Kidney capillary endothelial cell (primary cell): Measurements from ENCODE around the gene FREM2.

Experiments
- DNase-seq: peaks from one replicate; pipeline ENCODE4 v3.0.0-alpha.2; 2018; ENCODE audit warnings: low spot score

The FREM2 gene

GRCh38 chr13:38763446-38764381, 76.8 kb downstream of the FREM2 start:
- DNase-seq: peak; percentile 2

GRCh38 chr13:38766799-38767198, 79.9 kb downstream of the FREM2 start:
- no peak for DNase-seq

- DNase-seq: no peak
These were observed 80.8 kb downstream of the FREM2 start for GRCh38 chr13:38767506-38768265.

- DNase-seq: no peak
These were observed 82.6 kb downstream of the FREM2 start for GRCh38 chr13:38769526-38769925.

GRCh38 chr13:38775085-38775484, 88.2 kb downstream of the FREM2 start:
- no peak for DNase-seq

GRCh38 chr13:38777347-38778119, 90.7 kb downstream of the FREM2 start:
- no peak for DNase-seq

- no peak for DNase-seq
These were observed 94.7 kb downstream of the FREM2 start for GRCh38 chr13:38781539-38781938.

- no peak for DNase-seq
These were observed 97.4 kb downstream of the FREM2 start for GRCh38 chr13:38784036-38784880.

- DNase-seq: no peak
These were observed 98.2 kb downstream of the FREM2 start for GRCh38 chr13:38785042-38785441.

- no peak for DNase-seq
These were observed 98.6 kb downstream of the FREM2 start for GRCh38 chr13:38785490-38785889.

- DNase-seq: no peak
These were observed 100.7 kb downstream of the FREM2 start for GRCh38 chr13:38787550-38787949.

GRCh38 chr13:38796890-38797289, 110.0 kb downstream of the FREM2 start:
- no peak for DNase-seq

GRCh38 chr13:38803531-38803930, 116.7 kb downstream of the FREM2 start:
- DNase-seq: no peak

GRCh38 chr13:38804061-38804460, 117.2 kb downstream of the FREM2 start:
- DNase-seq: no peak

- DNase-seq: no peak
These were observed 117.7 kb downstream of the FREM2 start for GRCh38 chr13:38804536-38804935.

GRCh38 chr13:38814331-38814730, 127.5 kb downstream of the FREM2 start:
- DNase-seq: no peak

GRCh38 chr13:38819053-38819452, 132.2 kb downstream of the FREM2 start:
- DNase-seq: no peak

GRCh38 chr13:38819596-38819995, 132.7 kb downstream of the FREM2 start:
- no peak for DNase-seq

- no peak for DNase-seq
These were observed 135.1 kb downstream of the FREM2 start for GRCh38 chr13:38821770-38822551.

- DNase-seq: no peak
These were observed 137.5 kb downstream of the FREM2 start for GRCh38 chr13:38824342-38824741.
